Ureter (tissue), 1 donor: Measurements from ENCODE around the gene PTPN3. TPM values are rescaled to one million over a fixed set of nuclear protein-coding genes. Genes with fewer than 3 reads are reported as not detected.
A peak's percentile ranks its signal among the peaks of the same experiment; 100 is the strongest.
"Not testable (repeated sequence)": the region's sequence is repeated elsewhere in the genome, so short reads cannot be mapped to it uniquely, and the experiment has no call there.

Experiments used
- DNase-seq: peaks from one replicate; pipeline ENCODE4 v3.0.0-alpha.2; 2020; ENCODE audit warnings: low spot score
- total RNA-seq: library from RNA; stranded (reverse); gene quantifications from one replicate; pipeline ENCODE4 v1.2.4, GENCODE V29; 2023
- donor health status: DM: yes; HTN: yes; CAD: no.

PTPN3 gene
- total RNA-seq, 1 donor from 2014 or later: 36.4 TPM

DNA sequence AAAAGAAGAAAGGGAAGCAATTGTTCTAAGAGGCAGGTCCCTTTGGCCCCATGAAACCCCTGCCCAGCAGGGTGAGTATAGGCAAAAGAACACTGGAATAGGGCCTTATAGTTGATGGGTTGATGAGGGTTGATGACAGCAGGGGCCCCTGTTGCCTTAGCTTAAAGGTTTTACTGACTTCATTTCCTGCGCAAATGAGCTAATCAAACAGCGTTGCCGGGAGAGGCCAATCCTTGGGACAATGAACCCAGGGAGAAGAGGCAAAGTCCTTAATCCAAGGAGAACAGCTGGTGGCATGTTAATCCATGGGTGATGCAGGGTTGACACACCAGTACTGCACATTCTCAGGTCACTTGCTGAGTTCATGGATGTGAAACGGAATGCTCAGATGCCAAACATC, 155.2 kb downstream of the PTPN3 start:
- DNase-seq: no peak

DNA sequence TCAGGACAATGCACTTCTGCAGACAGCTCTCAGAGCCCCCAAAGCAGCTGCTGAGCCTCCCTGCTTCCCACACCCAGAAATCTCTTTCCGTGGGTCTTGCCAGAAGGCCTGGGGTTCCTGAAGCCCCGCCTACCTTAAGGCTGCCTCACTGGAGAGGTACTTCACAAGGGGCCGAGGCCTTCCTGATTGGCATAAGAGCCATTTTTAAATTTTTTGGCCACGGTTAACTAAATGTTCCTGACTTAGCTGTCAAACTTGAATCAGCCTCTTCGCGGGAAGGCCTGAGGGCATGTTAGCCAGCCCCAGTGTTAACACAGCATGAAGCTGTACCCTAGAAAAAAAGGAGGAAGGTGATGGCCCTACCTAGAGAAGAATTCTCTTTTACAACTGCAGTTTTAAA, 156.5 kb downstream of the PTPN3 start:
- DNase-seq: no peak

DNA sequence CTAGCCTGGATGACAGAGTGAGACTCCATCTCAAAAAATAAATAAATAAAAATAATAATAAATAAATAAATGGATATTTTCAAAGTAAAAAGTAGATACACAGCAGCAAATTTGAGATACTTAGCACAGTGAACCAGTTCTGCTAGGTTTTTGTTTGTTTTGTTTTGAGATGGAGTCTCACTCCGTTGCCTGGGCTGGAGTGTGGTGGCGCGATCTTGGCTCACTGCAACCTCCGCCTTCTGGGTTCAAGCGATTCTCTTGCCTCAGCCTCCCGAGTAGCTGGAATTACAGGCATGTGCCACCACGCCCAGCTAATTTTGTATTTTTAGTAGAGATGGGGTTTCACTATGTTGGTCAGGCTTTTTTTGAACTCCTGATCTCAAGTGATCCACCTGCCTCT, 157.1 kb downstream of the PTPN3 start:
- not testable (repeated sequence) for DNase-seq

DNA sequence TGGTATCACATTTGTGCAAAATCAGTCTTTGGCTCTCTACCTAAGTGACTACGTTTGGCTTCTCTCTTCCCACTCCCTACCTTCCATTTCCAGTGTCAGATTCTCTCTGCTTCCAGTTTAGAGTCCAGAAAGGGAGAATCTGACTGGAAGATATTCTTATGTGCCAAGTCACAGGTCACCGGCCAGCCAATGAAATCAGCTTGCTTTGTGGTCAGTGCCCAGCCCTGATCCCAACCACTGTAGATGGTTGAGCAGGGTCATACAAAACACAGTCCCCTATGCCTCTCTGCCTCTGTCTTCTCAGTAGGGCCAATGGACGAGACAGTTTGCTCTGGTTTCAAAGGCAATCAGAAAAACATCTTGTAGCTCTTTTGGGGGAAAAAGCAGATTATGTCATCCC, 161.7 kb downstream of the PTPN3 start:
- no peak for DNase-seq

DNA sequence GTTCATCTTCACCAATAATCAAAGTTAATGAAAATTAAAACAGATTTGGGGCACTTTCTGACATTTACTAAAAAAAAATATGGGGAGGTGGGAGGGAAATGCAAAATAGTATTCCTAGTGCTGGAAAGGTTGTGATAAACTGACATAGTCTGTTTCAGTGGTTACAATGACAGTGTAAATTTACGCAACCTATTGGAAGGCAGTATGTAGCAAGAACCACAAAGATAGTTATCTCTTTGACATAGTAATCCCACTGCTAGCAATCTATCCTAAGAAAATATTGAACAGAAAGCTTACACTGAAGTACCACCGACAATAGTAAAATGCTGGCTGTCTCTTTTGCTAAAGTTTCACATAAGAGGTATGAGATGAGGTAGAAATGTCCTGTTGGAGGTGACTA, 162.2 kb downstream of the PTPN3 start:
- DNase-seq: no peak

DNA sequence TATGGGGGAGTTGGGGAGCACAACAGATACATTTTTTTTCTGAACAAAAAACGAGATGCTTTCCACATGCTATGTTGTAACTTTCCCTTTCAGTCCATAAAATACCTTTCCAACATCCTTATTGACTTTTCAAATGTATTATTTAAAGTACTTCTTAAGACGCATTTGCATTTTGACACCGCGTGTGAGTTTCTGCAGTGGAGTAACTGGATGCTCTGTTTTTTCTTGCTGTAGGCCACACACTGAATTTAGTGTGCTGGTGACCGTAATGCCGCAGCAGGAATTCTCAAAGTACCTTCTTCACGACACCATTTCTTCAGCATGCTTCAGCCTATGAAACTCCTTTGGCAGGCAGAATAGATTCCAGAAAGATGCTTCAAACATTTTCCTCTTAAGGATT, 163.0 kb downstream of the PTPN3 start:
- DNase-seq: no peak

DNA sequence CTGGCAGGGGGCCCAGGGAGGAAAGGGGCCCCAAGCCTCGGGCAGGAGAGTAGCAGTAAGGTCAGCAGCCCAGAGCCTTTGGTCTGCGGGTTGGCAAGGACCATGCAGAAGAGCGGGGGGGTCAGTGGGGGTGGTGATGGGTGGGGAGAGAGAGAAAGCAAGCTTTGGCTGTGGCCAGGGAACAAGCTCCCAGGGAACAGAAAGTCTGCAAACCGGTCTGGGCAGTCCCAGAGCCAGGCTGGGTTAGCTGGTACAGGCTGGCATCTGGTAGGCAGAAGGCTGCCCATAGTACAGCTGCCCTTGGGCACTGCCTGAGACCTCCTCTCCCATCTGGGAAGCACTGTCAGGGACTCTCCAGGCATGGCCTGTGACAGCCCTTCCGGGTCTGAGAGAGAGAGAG, 166.8 kb downstream of the PTPN3 start:
- peak; percentile 90 for DNase-seq

DNA sequence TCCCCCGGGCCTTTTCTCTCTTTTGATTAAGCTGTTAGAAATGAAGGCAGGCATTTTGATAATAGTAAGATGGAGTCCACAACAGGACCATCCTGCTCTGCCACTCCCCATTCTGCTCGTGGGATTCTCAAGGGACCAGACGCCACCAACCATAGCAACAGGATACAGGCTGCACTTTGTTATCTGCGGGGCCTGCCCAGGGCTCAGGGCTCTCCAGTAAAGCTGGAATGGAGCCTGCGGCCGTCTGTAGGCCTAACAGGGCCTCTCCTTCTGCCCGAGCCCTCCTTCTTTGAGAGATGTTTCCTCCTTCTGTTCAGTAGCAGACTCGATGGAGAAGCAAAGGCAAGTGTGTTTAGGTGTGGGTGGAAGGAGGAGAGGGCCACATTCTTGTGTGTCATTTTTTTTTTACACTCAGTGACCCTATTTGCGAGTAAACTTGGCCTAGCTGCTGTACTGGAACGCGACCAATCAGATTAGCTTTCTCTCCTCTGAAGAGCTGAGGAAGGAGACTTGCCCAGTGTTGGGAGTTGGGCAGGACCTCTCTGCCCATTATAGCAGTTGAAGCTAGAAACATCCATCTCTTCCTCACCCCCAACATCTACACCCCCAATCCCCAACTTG, 168.4 kb downstream of the PTPN3 start:
- DNase-seq: peak; percentile 71

DNA sequence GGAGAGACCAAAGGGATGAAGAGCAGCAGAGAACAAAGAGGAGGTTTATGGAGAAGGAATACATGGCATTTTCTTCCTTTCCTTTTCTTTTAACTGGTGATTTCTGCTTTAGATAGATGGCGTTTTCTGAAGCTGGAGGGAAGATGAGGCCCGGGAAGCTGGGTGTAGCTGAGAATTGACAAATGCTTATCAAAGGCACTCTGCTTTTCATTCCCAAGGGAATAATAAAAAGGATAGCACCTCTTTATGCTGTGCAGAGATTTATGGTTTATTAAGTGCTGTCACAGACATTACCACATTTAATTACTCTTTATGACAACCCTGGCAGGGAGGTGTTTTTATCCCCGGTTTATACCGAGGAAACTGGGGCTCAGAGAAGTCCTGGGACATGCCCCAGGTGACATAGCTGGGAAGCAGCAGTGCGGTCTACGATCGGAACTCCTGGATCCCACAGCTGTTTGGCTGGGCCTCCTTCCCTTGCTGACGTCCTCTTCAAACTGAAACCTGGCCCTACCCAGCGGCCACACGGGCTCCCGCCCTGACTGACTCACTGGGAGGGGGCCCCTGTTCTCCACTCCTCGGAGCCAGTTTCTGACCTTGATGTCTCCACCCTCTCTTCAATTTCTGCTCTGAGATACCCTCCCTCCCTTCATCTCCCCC, 169.0 kb downstream of the PTPN3 start:
- peak; percentile 78 for DNase-seq

Other genes starting within 250 kb of the PTPN3 start
- 15.9 TPM for gene EPB41L4B, start 177.2 kb downstream of the PTPN3 start, total RNA-seq